Inferior parietal cortex (tissue), 1 donor: ENCODE results near the gene MTHFSD.

ENCODE experiments used
- DNase-seq: peaks from one replicate; pipeline ENCODE4 v3.0.0-alpha.2; 2016; ENCODE audit errors: extremely low spot score

MTHFSD gene

DNA sequence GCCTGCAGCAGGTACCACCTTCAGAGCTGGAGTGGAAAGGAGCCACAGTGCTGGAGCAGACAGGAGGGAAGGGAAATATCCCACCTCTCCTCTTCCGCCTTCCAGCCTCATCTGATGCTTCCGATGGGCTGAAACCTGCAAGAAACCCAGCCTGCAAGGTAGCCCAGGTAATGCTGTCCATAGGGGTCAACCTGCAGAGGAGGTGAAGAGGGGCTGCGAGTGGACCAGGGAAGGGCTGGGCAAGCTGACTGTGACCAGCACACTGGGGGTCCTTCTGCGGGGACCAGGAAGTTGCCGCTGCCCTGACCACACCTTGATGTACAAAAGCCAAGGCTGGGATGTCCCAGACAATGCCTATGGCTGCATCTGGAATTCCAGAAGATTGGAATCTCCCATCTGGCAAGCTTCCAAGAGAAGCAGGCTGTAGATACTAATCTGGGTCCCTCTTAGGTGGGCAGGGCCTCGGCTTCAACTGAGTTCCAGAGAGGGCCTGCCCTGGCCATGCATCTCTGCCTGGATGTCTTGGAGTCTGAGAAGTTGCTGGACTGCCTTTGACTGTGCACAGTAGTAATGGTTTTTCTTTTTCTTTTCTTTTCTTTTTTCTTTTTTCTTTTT is 29.1 kb upstream of the MTHFSD start:
- DNase-seq: no peak

DNA sequence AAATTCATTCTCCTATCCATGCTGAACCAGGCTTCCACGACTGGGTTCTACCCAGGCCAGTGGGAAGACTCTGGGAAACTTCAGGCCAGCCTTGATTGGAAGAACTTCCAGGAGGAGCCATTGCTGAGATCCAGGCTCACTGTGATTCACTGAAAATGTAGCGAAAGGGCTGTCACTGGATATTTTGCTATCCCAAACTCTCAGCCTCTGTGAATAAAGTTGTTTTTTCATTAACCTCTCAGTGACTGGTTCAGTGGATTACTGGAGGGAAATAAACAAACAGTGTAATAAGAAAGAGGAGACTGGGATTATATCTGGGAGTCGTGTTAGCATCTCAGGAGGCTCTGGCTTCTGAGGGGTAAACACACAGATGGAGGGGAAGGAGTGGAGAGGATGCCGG is 26.4 kb upstream of the MTHFSD start:
- DNase-seq: no peak

DNA sequence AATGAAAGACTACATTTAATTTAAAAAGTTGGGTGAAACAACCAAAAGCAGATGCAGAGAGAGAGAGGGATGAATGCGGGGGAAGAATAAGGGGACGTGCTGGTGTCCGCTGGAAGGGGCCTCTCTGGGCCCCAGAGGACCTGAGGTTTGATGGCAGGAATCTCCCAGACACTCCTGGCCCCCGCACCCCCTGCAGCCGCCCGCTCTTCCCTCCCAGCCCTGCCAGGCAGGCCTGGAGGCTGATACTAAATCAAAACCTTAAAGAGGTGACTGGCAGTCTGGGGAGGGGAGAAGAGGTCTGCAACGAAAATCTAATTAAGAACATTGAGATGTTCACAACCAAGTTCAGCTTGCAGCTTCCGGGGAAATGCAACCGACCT is 25.7 kb upstream of the MTHFSD start:
- no peak for DNase-seq

DNA sequence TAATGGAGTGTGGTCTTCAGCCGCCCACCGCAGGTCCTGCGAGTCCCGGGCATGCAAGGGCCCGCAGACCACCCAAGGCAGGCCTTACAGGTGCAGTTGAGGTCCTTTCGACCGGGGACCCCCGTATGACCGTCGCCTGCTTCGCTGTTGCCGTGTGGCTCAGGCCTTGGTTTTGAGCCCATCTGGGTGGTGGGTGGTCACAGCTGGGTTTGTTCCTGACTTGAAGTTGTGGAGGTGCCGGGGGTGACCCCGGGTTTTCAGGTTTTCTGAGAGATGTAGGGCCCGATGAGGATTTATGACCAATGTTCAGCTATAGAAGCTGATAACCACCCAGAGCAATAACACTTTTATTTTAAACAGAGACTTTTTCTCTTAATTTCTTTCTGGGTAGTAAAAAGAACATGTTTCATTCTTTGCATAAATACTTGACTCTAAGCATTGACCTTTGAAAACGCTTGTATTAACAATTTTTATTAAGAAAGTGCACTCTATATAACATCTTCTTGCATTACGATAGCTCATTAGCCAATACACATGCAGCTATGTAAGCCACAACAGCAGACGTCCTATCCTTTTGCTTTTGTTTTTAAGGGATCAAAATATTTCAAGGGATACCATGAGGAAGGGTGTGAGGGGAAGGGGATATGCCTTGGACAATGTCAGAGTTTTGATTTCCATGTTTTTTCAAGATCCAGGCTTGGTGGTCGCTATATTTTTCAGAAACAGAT is 25.2 kb upstream of the MTHFSD start:
- no peak for DNase-seq

DNA sequence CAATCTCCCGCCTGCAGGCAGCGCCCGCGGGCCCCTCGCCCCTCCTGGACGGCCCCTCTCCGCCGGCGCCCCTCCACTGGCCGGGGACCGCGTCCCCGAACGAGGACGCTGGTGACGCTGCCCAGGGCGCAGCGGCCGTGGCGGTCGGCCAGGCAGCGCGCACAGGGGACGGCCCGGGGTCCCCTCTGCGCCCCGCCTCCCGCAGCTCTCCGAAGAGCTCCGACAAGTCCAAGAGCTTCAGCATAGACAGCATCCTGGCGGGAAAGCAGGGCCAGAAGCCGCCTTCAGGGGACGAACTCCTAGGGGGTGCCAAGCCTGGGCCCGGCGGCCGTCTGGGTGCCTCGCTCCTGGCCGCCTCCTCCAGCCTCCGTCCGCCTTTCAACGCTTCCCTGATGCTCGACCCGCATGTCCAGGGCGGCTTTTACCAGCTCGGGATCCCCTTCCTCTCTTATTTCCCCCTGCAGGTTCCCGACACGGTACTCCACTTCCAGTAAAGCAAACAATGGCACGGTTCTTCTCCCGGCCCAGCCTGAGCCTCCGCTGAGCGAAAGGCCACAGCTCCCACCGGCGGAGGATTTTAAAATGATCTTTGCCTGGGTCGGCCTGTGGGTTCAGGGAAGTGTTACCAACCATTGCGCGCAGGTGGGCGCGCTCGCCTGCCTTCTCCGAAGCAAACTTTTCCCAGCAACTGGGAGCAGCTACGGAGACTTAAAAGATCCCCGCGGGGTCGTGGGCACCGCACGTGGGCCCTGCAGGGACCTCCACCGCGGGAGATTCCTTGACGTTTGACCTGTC is 24.4 kb upstream of the MTHFSD start:
- no peak for DNase-seq

DNA sequence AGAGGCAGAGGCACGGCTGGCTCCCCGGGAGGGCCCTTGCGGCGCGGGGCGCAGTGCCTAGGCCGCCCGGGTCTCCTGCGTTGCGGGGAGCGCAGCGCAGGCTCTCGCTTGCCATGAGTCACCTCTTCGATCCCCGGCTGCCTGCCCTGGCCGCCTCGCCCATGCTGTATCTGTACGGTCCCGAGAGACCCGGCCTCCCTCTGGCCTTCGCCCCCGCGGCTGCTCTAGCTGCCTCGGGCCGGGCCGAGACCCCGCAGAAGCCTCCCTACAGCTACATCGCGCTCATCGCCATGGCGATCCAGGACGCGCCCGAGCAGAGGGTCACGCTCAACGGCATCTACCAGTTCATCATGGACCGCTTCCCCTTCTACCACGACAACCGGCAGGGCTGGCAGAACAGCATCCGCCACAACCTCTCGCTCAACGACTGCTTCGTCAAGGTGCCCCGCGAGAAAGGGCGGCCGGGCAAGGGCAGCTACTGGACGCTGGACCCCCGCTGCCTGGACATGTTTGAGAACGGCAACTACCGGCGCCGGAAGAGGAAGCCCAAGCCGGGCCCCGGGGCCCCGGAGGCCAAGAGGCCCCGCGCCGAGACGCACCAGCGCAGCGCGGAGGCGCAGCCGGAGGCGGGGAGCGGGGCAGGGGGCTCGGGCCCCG is 23.7 kb upstream of the MTHFSD start:
- no peak for DNase-seq

DNA sequence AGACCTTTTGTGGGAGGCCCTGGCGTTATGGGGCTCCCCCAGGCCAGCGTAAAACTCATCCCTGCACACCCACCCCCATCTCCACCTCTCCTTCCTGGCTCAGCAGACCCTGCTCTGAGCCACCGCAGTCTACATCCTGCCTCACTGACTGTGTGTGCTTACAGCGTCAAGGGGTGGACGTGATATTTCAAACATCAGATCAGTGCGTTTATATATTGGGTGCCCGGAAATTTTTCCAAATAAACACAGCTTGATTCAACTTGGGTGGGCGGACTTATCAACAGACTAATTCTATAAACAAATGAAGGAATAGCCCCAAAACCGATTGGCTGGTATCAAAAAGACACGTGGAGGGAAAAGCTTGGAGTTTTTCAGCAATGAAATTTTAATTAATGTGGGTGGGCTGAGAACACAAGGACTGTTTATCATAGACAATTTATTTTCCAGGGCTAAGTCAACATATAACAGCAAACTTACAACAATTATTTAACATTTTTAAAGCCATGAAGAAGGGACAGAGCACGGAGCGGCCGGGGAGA is 23.1 kb upstream of the MTHFSD start, which contains the start of gene FOXL1:
Gene FOXL1, plus strand, starts transcription at position 489 of the 539 bp plus-strand sequence. CDS start 175 bp downstream, outside the sequence.
- no peak for DNase-seq

DNA sequence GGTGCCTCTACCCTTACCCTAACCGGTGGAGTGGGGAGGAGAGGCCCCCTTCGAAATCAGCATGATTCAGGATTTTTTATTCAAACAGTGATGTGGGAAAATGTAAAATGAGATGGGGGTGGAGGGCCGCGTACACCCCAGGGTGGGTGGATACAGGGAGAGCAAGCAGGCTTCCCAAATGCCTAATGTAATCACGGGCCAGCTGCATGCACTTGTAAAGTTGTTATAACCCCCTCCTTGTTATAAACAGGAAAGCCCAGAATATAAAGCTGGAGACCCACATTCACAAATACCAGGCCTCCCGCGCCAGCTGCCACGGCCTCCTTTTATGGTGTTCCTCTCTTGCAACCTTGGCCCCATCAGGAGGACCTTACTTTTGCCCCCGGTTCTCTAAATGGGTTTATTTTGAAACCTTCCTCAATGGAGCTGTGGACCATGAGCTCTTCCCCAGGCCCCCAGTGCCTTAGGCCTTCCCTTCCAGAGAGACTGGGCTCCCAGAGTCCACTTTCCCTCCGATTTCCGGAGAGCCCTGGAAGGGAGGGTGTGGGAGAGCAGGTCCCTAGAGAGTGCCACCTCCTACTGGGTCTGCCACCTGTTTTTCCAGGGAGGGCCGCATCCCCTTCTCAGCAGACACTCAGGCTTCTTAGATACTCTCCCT is 22.4 kb upstream of the MTHFSD start:
- no peak for DNase-seq

DNA sequence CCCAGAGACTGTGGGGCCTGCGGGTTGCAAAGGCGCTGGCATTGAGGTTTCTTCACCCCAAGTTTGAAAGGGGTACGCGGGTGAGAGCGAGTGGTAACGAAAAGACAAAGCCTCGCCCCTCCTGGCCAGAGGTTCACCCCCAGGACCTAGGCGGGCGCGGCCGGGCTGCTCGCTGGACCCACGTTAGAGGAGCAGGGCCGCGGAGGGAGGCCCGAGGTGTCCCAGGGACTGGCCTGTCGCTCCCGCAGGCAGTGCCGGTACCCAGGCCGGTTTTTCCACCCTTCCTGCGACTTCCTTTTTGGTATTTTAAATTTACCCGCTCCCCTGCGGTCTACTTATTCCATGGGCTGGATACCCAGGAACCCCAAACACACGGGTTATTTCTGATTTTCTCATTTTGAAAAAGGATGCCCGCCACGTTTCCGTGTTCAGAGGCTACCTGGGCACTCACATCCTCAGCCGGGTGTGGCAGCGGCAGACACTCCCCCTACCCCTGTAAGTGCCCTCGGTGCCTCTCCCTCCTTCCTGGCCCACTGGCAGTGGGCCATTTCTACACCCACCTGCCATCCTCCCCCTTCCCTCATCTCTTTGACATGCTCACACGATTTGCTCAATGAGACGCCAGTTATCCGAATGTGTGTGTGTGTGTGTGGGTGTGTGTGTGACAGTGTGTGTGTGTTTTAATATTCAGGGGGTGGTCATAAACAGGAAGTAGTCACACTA is 21.7 kb upstream of the MTHFSD start:
- DNase-seq: no peak

DNA sequence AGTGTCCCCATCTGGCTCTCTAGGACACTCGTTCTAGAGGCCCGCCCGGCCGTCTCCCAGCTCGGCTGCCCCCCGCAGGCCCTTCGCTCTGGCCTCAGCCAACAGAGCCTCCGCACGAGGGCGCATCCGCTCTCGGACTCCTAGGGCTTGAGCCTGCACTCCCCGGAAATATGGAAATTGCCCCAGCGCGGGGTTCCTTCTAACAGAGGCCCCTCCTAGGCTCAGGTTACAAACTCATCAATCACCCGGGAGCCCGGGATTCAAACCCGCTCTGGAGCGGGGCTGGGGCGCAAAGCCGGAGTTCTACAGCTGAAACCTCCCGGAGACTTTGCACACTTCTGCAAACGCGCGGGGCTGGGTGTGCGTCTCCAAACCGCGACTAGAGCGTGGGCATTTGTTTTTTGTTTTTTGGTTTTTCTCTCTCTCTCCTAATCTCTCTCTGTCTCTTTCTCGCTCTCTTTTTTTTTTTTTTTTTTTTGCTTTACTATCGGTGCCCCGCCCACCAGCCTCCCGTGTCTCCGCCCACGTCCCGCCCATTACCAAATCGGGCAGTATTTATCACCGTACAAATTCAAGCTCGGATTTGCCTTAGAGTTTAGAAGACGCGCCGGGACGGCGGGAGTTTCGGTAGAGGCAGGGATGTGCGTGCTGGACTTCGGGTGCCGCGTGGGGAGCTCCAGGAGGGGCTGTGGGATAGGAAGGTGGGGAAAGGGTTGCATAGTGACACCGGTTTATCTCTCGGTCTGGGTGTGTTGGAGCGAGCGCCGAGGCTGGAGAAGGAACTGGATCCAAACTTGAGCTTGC is 20.9 kb upstream of the MTHFSD start:
- DNase-seq: peak; percentile 17

DNA sequence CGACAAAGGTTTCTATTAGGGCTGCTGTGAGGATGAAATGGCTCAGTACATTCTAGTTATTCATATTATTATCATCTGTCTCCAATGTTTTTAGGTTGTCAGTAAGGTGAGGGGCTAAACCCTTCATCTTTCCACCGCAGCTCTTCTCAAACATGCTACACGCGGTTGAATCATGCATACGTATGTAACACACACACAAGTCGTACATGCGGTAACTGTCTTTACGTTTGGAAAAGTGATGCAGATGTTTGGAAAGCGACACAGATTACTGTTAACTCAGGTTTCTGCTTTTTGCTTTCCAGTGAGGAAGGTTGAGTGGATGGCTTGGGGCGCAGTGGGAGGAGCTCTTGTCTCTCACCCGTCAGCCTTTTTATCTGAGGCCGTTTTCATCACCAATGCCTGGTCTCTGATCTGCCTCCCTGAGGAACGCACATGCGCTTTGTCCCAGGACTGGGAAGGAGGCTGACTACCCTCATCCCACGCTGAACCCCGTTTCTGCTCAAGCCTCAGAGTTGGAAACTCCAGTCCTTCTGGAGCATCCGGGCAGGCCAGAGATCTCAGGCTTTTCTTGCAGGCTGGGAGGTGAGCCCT is 20.2 kb upstream of the MTHFSD start:
- DNase-seq: no peak

DNA sequence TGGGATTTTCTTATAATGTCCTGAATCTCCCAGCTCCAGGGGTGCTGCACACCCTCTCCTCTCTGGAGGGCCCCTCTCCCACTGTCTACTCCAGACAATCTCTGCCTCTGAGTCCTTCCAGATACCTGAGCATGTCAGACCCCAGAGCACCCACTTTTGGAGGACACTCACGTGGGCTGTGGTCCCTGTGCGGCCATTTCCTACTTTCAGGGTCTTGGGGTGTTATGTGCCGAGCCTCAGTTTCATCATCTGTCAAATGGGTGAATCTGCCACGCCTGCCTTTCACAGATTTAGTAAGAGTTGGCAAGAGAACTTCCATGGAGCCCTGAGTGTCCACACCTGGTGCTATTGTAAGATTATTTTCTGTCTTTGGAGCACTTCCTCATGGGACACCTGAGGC is 19.6 kb upstream of the MTHFSD start:
- no peak for DNase-seq

DNA sequence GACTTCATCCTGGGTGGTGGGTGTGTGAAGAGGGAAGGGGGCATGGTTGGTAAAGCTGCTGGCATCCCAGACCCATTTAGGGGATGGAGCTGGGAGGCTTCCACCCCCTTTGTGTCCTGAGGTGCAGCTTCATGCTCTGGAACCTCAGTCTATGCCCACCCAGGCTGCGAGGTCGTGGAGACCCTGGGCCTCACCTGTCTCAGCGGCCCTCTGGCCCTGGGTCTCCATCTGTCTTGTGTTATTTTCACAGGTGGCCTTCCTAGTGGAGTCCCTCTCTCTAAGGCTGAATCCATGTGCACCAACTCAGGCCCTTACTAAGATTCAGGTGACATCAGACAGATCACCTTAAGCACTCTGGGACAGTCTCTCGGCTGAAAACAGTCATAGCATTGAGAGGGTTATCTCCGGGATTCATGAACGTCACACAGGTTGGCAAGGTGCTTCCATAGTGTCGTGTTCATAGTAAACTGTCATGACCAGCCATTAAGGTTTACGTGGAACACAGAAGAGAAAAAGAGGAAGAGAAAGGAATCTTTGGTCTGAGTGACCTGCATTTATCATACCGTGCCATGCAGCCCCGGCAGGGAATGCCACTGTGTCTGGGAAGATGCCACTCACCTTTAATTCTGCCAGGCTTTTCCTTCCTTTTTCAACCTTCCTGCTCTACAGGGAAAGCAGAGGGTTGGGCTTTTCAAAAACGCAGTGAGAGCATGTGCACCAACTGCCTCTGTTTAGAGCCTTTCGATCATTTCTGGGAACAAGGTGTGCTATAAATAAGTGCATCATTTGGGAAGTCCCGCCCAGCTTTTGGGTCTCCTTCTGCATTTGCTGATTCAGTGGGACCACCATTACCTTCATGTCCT is 18.8 kb upstream of the MTHFSD start:
- no peak for DNase-seq

DNA sequence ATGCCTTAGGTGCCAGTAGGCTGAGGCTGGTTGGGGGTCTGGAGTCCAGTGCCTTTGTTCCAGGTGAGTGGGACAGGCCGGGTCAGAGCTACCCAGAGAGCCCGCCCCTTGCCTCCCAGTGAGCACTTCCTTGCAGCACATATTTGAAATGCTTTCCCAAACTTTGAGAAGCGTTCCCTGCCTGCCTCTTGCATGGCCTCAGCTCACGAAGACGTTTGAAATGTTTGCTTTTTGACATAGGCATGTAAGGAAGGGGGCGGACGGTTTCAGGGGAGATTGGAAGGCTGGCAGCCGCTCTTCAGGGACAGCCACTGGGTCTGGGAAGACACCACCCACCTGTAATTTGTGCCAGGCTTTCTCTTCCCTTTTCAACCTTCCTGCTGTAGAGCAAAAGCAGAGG is 18.2 kb upstream of the MTHFSD start:
- no peak for DNase-seq

DNA sequence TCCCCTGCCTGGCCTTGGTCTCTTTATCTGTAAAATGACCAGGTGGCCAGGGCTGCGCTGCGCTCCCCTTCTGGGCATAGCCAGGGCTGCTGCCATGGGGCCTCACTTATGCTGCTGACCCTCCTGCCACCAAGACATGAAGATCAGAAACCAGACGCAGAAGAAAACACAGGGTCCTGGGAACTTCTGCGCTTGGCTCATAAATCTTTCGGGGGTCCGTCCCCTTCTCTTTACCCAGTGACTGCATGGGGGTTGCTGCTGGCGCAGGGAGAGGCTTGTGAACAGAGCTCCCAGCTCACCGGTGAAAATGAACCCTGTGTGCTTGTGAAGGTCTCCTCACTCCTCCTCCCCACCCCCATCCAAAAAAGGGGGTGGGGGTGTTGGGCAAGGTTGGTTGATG is 17.6 kb upstream of the MTHFSD start:
- DNase-seq: no peak

DNA sequence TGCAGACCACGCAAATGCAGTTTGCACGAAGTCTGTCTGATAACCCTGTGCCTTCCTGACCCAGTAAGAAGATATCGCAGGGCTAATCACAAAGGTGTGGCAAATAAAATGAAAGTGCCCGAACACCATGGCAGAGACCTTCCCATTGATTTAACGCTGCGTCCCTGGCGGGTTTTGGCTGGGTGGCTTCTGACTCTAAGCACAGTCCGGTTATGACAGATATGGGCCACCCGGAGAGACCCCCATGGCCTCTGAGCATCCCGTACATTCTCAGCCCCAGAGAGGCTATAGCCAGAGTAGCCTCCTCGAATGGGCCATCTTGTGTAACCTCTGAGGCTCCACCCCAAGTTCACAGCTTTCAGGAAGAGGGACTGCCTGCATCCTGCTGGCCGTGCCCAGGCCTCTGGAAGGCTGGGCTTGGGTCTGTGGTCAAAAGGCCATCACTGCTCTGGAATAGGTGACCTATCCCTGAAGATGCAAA is 17.0 kb upstream of the MTHFSD start:
- no peak for DNase-seq

DNA sequence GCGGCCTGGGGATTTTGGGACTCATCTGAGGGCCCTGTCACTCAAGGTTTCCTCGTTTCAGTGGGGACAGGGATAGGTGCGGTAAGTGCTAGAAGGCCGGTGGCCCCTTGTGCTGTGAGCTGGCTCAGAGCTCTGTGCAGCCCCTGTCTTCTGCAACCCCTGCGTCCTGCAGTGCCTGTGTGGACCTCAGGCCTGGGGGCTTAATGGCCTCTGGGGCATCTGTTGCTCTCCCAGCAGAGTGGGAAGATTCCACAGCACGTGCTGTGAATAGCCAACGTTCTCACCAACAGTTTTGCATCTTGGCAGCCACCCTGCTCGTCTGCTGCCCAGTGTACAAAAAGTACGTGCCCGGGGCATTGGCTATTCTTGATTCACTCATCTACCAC is 16.5 kb upstream of the MTHFSD start:
- no peak for DNase-seq
